GM18526 (cell line): ENCODE data around the gene RAP2C.

ENCODE experiments used
- POLR2A ChIP-seq: IDR thresholded peaks from 3 replicates; pipeline ENCODE4 v1.6.1; 2011; ENCODE audit not compliant: insufficient read length; ENCODE audit errors: extremely low read depth

The RAP2C gene

GRCh38 chrX:132165651-132166050 lies 53.6 kb downstream of the RAP2C start:
- TF ChIP-seq POLR2A = no peak

- TF ChIP-seq POLR2A = no peak
Observed at GRCh38 chrX:132165005-132165404, 54.2 kb downstream of the RAP2C start.

GRCh38 chrX:132153166-132153565 lies 66.1 kb downstream of the RAP2C start:
- TF ChIP-seq POLR2A = no peak
